NCI-H345 (cell line): ENCODE measurements around the gene PHF1.

Source experiments
- DNase-seq: peaks from one replicate; lab custom pipeline; 2025; lab: John Stamatoyannopoulos, UW

PHF1 gene

GRCh38 chr6:33431880-33432541 lies 21.2 kb downstream of the PHF1 start:
- DNase-seq = no peak

GRCh38 chr6:33432546-33432945 lies 21.7 kb downstream of the PHF1 start:
- DNase-seq = no peak

GRCh38 chr6:33433001-33433543 lies 22.3 kb downstream of the PHF1 start:
- no peak for DNase-seq

- no peak for DNase-seq
Observed at GRCh38 chr6:33433544-33434191, 22.9 kb downstream of the PHF1 start.

GRCh38 chr6:33434961-33435360 lies 24.1 kb downstream of the PHF1 start:
- no peak for DNase-seq

GRCh38 chr6:33437666-33438065 lies 26.9 kb downstream of the PHF1 start:
- DNase-seq = no peak

- DNase-seq = no peak
Observed at GRCh38 chr6:33438978-33439594, 28.3 kb downstream of the PHF1 start.

GRCh38 chr6:33439956-33440648 lies 29.3 kb downstream of the PHF1 start:
- DNase-seq = no peak

GRCh38 chr6:33440649-33441309 lies 30.0 kb downstream of the PHF1 start:
- DNase-seq = no peak

GRCh38 chr6:33441457-33441856 lies 30.6 kb downstream of the PHF1 start:
- DNase-seq = no peak

GRCh38 chr6:33442283-33442682 lies 31.5 kb downstream of the PHF1 start:
- DNase-seq = no peak

GRCh38 chr6:33443025-33443424 lies 32.2 kb downstream of the PHF1 start:
- DNase-seq = no peak

GRCh38 chr6:33443619-33444504 lies 33.0 kb downstream of the PHF1 start:
- no peak for DNase-seq

- DNase-seq = no peak
Observed at GRCh38 chr6:33445119-33445603, 34.3 kb downstream of the PHF1 start.

GRCh38 chr6:33446356-33446755 lies 35.5 kb downstream of the PHF1 start:
- no peak for DNase-seq

- DNase-seq = no peak
Observed at GRCh38 chr6:33450434-33450833, 39.6 kb downstream of the PHF1 start.

GRCh38 chr6:33451606-33452005 lies 40.8 kb downstream of the PHF1 start:
- DNase-seq = no peak

- DNase-seq = no peak
Observed at GRCh38 chr6:33452496-33452895, 41.7 kb downstream of the PHF1 start.

GRCh38 chr6:33453393-33454008 lies 42.7 kb downstream of the PHF1 start:
- no peak for DNase-seq
